AG04450 (cell line): ENCODE results near the gene C11orf97. TPM values are rescaled to one million over a fixed set of nuclear protein-coding genes. Genes with fewer than 3 reads are reported as not detected.

Experiments used
- CTCF ChIA-PET: fragments of 300-600, 350-600 bp; formaldehyde crosslinking; extraction: SDS; loops from one replicate; lab custom pipeline; 2022; ENCODE audit warnings: antibody characterized with exemption, inconsistent platforms; lab: Charles Lee
- POLR2A ChIA-PET: fragments of 350-600 bp; formaldehyde crosslinking; extraction: SDS; loops from one replicate; lab custom pipeline; 2021; ENCODE audit warnings: antibody characterized with exemption, inconsistent platforms; lab: Yijun Ruan, JAX
- DNase-seq: peaks from one replicate; pipeline ENCODE4 v3.0.0-alpha.2; 2011; ENCODE audit warnings: low read depth, low spot score
- H3K27ac ChIP-seq: one replicate; pipeline ENCODE4 v1.5.1; 2012; ENCODE audit warnings: low read depth, low read length, control low read depth
- H3K27me3 ChIP-seq: one replicate; pipeline ENCODE4 v1.6.0; 2012; ENCODE audit warnings: low read length; ENCODE audit not compliant: control insufficient read depth, insufficient read depth
- H3K4me3 ChIP-seq: 2 replicates; pipeline ENCODE4 v1.5.1; 2011; ENCODE audit warnings: mild to moderate bottlenecking, low read depth, low read length, control low read depth
- H3K9me3 ChIP-seq: 2 replicates; pipeline ENCODE4 v1.5.1; 2012; ENCODE audit warnings: low read length; ENCODE audit not compliant: control insufficient read depth, insufficient read depth
- polyA plus RNA-seq: library from polyadenylated mRNA; depleted of rRNA; stranded (reverse); fragments of >200 nt; gene quantifications from 2 replicates; pipeline ENCODE4 v1.2.3, GENCODE V29; 2011
- TF ChIP-seq, protein P1 (sequence below): IDR thresholded peaks from 2 replicates; pipeline ENCODE4 v1.5.1; 2011; ENCODE audit warnings: low read depth, low read length, control low read depth, inconsistent platforms

The C11orf97 gene
- polyA plus RNA-seq, 1 experiment, result not detected

DNA sequence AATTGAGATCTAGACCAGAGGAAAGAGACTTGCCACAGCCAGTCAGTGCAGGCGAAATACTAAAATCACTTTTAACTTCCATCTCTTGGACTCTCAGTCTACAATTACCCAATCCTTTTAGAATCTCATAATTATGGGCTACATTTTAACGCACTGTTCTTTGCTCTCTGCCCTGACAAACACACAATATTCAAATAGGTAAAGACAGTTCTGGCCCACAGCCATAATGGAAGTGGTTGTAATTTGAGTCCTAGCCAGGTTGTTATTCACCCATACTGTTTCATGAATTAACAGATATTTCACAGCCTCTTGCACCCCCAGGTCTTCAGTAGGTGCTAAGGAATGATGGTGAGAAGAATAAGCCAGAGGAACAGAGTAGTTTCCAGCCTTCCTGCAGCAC, 830 bp downstream of the C11orf97 start:
- peaks cover 16% of the 10 kb centered on the region for H3K27me3 ChIP-seq
- H3K27ac ChIP-seq, result no peak overlapping the region
- POLR2A ChIA-PET, result no interaction called here
- H3K4me3 ChIP-seq, result no peak overlapping the region
- CTCF ChIA-PET, result interaction anchor here (0.9 to 2.4 kb wide), 6 partner anchors 8 to 618 kb away, joined by 3 to 23 read pairs (median 4); no protein-coding TSS in a partner anchor
- no peaks in the 10 kb centered on the region for H3K9me3 ChIP-seq
- DNase-seq, result no peak
- TF ChIP-seq, protein P1, sequence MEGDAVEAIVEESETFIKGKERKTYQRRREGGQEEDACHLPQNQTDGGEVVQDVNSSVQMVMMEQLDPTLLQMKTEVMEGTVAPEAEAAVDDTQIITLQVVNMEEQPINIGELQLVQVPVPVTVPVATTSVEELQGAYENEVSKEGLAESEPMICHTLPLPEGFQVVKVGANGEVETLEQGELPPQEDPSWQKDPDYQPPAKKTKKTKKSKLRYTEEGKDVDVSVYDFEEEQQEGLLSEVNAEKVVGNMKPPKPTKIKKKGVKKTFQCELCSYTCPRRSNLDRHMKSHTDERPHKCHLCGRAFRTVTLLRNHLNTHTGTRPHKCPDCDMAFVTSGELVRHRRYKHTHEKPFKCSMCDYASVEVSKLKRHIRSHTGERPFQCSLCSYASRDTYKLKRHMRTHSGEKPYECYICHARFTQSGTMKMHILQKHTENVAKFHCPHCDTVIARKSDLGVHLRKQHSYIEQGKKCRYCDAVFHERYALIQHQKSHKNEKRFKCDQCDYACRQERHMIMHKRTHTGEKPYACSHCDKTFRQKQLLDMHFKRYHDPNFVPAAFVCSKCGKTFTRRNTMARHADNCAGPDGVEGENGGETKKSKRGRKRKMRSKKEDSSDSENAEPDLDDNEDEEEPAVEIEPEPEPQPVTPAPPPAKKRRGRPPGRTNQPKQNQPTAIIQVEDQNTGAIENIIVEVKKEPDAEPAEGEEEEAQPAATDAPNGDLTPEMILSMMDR, result no peak

- Histone ChIP-seq H3K27ac (no peak overlapping the region), H3K27me3 (peaks cover 16% of the 10 kb centered on the region), H3K9me3 (no peaks in the 10 kb centered on the region), H3K4me3 (no peak overlapping the region)
- CTCF ChIA-PET, result interaction anchor here (0.8 to 13.7 kb wide), 3 partner anchors 10 to 620 kb away, joined by 5 to 212 read pairs (median 12); no protein-coding TSS in a partner anchor
- no peak for DNase-seq
- TF ChIP-seq, protein P1, result no peak
- POLR2A ChIA-PET, result no interaction called here
Observed at GRCh38 chr11:94515398-94515797, 3.1 kb downstream of the C11orf97 start.

- no peaks in the 10 kb centered on the region for H3K9me3 ChIP-seq
- no peak overlapping the region for H3K4me3 ChIP-seq
- no peak overlapping the region for H3K27ac ChIP-seq
- no peak for DNase-seq
- ChIA-PET POLR2A (no interaction called here), CTCF (interaction anchor here (0.7 to 13.7 kb wide), 10 partner anchors 9 to 1275 kb away, joined by 3 to 212 read pairs (median 3); no protein-coding TSS in a partner anchor)
- TF ChIP-seq, protein P1, result no peak
- H3K27me3 ChIP-seq, result peaks cover 16% of the 10 kb centered on the region
Observed at GRCh38 chr11:94516725-94517124, 4.5 kb downstream of the C11orf97 start.

GRCh38 chr11:94518300-94518699, 6.0 kb downstream of the C11orf97 start:
- Histone ChIP-seq H3K4me3 (no peak overlapping the region), H3K27me3 (peaks cover 16% of the 10 kb centered on the region), H3K9me3 (no peaks in the 10 kb centered on the region), H3K27ac (no peak overlapping the region)
- DNase-seq, result no peak
- CTCF ChIA-PET, result interaction anchor here (0.7 to 13.7 kb wide), 14 partner anchors 11 to 628 kb away, joined by 3 to 212 read pairs (median 4); no protein-coding TSS in a partner anchor
- POLR2A ChIA-PET, result interaction anchor here (0.6 kb wide), 1 partner anchor 84 kb away, joined by 3 read pairs; no protein-coding TSS in a partner anchor
- TF ChIP-seq, protein P1, result no peak

DNA sequence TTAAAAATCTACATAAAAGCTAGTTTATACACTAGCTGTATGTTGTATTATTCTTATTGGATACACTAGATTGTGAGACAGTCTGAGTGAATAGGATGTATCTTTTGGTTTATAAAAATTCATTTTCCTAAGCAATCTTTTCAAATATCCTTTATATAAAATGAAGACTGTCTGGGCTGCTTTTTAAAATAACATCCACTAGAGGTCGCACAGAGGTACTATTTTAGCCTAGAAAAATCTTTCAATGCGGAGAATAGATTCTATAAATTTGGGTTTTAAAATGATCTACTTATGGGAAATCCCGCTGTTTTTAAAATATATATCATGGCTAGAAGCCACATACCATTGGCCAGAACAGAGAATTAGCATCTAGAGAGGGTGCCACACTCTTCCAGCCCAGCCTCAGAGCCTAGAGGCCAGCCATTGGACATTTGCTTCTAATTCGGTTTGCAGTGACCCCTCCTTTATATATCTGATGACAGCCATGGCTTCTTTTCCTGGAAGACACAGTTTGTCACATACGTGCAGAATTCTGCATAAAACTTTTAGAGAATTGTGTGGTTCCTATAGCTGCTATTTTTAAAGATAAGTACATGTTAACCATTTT, 7.3 kb downstream of the C11orf97 start:
- Histone ChIP-seq H3K27me3 (peaks cover 16% of the 10 kb centered on the region), H3K27ac (no peak overlapping the region), H3K9me3 (no peaks in the 10 kb centered on the region), H3K4me3 (no peak overlapping the region)
- CTCF ChIA-PET, result interaction anchor here (0.5 to 13.7 kb wide), 41 partner anchors 9 to 1907 kb away, joined by 3 to 212 read pairs (median 4); partner anchors contain the start of gene FUT4
- POLR2A ChIA-PET, result no interaction called here
- no peak for DNase-seq
- TF ChIP-seq, protein P1, result peak; percentile 65
